GM18858 (cell line): ENCODE results near the gene TTBK2.

ENCODE experiments used
- ATAC-seq: cut with Tn5 transposase; IDR thresholded peaks from one replicate; pipeline ENCODE4 v1.9.1; 2021; ENCODE audit not compliant: unreplicated experiment

The TTBK2 gene

DNA sequence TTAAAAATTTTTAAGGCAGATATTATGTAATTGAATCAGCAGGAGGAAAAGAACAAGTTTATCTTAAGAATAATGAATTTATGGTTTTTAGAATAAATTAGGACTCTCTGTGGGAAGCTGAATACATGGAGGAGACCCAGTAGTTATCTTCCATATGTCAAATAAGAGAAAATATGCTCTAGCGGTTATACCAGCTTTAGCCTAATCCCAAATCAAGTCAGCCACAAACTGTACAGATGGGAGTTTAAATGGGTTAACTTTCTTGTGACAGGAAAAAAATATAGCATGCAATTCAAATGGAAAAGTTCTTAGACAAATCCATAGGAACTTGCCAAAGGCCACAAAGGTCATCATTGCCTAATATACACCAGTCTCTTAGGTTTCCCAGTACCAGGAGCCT is 84.3 kb downstream of the TTBK2 start:
- ATAC-seq = no peak

DNA sequence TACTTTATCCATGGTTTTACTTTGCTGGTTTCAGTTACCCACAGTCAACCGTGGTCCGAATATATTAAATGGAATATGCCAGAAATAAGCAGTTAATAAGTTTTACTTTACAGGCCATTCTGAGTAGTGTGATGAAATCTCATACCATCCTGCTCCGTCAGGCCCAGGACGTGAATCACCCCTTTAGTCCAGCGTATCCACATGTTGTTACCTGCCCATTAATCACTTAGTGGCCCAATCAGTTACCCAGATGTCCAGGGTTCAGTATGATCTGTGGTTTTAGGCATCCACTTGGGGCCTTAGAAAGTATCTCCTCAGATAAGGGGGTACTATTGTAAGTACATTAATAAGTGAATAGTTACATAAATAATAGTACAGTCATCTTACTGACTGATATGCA is 88.0 kb downstream of the TTBK2 start:
- no peak for ATAC-seq

DNA sequence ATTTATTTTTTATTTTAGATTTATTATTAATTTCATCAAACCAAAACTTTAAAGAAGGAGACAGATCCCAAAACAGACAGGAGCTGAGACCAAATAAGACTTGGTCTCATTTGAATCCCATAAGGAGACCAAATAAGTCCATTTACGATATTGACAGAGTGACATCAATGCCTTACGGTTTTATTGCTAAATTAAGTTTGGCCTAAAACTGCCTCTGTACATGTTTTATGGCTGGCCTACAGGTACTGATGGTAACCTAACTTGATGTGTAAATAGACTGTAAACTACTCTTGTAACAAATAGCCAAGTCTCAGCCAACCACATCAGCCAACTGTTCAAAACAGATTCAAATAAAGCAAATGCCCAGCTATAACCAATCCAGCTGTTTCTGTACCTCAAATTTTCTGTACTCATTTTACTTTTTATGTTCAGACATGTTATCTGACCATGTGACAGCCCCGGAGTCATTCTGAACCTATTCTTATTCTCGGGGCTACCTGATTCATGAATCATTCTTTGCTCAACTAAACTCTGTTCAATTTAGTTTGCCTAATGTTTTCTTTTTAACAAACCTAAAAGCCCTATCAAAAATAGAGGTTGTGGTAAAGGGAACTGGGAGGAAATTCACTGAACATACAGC is 94.2 kb downstream of the TTBK2 start:
- no peak for ATAC-seq

DNA sequence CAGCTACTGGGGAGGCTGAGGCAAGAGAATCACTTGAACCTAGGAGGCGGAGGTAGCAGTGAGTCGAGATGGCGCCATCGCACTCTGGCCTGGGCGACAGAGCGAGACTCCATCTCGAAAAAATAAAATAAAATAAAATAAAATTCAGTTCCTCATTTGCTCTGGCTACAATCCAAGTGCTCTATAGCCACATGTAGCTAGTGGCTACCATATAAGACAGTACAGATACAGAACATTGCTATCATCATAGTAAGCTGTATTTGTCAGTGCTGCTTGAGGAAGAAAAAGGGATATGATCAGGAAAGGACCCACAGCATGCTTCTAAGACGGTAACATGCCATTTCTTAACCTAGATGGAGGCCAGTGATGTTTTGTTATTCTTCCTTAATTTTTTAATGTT is 95.0 kb downstream of the TTBK2 start:
- ATAC-seq = no peak

DNA sequence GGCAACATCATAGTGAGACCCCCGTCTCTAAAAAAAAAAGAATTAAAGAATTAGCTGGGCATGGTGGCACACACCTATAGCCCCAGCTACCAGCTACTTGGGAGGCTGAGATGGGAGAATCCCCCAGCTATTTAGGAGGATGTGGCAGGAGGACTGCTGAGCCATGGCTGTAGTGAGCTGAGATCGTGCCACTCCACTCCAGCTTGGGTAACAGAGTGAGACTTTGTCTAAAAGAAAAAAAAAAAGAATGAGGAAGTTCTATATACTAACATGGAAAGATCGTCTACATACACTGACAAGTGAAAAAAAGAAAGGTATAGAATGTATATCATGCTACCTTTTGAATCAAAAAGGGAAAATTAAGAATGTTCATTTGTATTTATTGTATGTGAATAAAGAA is 99.8 kb downstream of the TTBK2 start:
- no peak for ATAC-seq

DNA sequence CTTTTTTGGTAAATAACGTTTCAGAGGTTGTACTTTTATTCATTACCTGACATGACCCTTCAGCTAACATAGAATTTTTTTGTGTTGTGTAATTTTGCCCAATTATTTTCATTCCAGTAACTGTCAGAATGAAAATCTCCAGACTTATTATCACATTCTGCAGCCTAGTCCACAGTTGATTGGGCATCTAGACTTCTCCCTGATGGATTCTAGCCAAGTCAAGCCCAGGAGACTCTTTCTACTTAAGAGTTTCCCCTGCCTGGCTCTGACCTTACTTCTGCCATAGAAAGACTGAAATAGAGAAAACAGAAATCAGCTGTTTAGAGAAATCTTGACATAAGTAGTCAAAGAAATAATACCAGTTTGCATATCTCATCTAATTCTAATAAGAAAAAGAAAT is 100.8 kb downstream of the TTBK2 start:
- ATAC-seq = no peak

DNA sequence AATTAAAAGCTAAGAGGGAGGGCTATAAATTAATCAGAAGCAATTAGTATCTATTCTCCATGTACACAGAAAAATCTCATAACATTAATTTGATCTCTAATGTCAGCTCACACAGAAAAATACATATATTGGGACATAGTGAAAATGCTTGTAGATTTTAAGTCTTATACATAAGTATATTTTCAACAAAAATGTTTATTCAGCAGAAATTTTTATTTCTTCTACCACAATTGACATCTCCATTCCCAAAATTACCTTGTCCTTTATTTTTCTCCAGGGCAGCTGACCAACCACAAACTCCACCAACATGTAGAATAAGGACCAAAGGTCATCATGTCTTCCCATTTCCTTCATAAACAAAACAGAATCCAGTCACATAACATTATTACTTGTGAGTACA is 109.1 kb downstream of the TTBK2 start:
- no peak for ATAC-seq

DNA sequence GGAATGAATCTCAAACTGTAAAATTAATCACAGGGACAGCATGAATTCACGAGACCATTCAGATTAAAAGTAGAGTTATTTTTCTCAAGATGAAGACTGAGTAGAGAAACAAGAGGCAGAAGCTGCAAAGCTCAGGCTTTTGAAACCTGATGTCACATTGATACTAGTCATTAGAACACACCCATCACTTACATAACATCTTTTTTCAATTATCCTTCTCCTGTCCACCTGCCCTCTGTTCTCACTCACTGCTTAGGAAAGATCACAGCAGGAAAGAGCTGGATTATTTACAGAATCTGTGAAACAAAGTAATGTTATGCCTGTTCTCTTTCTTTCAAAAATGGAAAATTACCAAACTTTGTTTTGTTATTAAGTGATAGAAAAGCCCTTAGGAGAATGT is 111.7 kb downstream of the TTBK2 start:
- ATAC-seq = no peak

DNA sequence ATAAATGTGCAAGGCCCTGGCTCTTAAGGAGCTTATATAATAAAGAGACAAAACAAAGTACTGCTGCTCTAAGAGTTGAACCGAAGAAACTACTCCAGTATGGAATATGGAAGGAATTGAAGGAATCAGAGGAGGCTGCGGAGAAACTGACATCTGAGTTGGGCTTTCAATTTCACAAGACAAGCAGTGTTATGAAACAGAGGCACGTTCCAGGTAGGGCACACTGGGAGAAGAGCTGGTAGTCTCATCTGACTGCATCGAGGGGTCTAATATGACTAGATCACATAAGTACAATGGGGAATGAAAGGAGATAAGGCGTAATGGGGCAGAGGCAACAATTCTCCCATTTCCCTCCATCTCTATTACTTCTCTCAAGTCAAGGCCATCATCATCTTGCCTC is 115.3 kb downstream of the TTBK2 start:
- ATAC-seq = no peak

DNA sequence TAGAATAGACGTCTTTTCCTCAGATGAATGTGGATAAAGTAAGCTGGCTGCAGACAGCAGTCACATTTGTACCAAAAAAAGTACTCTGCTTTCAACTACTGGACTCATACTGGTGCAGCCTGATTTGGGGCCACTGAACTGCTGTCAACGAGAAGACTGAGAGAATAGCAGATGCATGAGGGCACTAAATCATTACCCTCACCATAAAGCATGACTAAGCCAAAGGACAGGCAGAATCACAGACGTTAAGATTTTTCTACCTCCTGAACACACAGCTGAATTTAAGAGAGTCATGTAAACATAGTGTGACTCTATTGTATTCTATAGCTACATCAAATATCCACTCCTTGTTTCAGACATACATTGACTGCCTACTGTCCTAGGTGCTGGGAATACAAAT is 115.8 kb downstream of the TTBK2 start:
- no peak for ATAC-seq

DNA sequence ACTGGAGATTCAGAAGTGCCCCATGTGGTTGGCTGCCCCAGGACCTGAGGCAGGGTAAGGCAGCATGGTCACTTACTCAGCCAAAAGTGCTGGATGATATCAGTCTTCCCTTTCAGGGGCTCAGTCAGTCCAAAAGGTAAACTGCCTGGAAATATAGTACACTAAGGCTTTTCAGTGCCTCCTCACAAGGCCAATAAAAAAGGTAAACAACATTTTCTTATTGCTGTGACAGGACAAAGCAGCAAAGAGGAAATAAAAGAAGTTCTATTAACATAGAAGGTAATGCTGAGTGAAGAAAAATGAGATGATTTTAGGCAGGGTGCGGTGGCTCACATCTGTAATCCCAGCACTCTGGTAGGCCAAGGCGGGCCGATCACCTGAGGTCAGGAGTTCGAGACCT is 117.1 kb downstream of the TTBK2 start:
- ATAC-seq = no peak

DNA sequence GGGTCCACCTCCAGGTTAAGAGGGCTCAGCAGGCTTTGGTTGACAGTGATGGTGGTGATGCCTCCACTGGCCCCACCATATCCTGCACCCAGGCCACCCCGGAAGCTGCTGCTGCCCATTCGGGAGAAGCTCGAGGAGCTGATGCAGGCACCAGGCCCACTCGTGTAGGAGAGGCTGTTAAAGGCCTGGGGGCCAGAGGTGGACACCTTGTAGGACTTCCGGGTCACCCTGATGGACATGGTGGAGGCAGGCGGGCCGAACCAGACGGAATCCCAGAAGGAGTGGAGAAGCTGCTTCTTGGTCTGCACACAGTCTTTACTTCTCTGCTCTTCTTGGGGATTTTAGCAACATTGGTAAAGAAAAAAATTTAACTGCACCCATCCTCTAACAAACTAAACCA is 118.4 kb downstream of the TTBK2 start:
- ATAC-seq = no peak

DNA sequence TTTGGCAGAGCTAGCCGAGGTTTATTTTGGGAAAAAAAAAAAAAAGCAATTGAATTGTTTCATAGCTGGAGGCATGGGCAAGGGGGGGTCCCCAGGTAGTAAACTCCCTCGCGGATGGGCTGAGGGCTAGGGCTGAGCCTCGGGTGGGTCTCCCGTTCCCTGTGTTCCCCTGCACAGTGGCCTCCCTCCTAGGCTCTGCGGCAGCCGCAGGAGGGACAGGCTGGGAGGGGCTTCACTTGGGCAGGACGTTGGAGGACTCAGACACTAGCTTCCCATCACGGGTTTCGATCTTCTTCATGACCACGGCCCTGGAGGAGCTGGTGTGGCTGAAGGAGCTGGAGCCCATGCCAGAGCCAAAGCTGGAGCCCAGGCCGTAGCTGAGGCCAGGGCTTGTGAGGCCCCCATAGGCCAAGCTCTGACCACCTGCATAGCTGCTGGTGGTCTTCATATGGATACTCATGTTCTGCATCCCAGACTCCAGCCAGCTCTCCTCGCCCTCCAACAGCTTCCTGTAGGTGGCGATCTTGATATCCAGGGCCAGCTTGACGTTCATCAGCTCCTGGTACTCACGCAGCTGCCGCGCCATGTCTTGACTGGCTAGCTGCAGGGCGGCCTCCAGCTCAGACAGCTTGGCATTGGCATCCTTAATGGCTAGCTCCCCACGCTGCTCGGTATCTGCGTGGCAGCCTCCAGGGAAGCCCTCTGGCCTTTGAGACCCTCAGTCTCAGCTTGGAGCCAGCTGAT is 119.7 kb downstream of the TTBK2 start:
- ATAC-seq = no peak

DNA sequence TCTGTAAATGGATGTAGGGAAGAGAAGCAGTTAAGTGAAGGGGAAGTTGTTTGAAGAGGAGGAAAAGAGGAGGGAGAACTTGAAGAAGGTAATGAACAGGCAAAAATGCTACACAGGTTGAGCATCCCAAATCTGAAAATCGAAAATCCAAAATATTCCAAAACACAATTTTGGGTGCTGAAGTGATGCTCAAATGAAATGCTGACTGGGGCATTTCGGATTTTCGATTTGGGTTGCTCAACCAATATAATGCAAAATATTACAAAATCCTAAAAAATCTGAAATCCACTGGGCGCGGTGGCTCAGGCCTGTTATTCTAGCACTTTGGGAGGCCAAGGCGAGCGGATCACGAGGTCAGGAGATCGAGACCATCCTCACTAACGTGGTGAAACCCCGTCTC is 121.8 kb downstream of the TTBK2 start:
- no peak for ATAC-seq

DNA sequence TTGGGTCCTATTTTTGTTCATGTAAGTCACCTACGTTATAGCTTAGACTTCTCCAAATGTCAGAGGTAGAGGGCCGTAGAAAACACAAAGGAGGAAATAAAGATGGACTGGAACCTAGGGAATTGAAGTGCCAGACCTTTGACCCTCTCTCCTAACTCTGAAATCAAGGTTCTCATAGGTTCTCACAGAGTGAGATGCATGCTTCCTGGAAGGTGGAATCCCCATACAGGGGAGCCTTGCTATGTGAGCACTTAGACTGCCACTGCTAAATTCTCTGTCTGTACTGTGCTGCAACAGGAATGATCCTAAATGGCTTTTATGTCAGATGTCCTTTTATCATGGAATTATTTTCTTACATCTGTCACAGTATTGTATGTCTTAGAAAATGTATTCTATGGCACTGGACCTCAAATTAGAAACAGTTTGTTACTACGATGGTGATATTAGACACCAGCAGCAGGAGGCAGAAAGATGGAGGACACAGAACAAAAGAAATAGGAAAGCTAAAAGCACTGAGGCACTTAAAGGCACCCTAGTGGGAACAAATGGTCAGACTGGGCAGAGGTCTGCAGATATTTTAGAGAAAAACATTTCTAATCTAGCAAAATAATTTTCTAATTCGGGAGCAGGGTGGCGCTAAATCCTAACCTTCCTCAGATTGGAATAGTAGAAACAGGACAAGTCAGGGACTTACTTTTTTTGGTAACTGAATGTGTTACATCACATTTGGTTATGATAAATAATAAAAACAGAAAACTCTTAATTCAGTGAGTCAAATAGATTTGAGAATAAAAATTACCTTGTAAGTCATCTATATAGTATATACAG is 123.4 kb downstream of the TTBK2 start:
- ATAC-seq = no peak

DNA sequence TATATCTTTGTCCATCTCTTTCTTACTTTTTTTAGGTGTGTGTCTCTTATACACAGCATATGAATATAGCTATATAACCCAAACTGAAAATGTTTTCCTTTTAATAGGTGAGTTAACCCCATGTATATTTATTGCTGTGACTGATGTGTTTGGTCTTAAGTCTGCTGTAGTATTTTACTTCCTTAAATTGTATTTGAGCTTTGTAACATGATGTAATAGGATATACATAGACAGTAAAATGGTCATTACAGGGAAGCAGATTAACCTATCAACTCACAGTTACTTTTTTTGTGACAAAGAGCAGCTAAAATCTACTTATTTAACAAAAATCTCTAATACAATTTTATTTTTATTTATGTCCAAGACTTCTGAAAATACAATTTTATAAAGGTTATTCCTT is 131.9 kb downstream of the TTBK2 start:
- ATAC-seq = no peak

DNA sequence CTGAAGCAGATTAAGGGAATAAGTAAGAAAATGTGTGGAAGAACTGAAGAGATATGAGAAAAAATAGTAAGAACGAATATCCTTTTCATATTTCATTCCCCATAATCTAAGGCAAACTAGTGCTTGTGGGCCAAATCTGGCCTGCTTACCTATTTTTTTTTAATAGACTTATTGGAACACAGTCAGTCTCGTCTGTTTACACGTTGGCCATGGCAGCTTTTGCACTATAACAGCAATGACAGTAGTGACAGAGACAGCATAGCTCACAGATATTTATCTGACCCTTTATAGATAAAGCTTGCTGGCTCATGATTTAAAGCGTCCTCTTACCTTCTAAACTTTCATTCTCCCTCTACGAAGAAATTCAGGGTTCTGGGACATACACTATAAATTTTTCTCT is 133.6 kb downstream of the TTBK2 start:
- no peak for ATAC-seq

DNA sequence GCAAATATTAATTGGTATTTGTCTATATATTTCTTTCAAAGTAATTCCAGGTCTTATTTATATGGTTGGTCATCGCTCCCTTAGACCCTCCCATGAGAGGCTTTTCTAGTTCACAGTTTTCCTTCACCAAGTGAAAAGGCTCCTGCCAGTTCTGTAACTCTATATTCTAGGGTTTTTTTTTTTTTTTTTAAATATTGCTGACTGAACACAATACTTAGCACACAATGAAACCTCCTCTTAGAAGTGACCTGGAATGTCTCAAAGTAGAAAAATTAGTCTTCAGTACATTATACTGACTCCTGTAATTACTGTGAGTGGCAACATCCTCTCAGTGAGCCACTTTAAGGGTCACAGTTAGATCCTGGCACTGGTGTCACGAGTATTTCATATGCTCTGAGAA is 135.0 kb downstream of the TTBK2 start:
- no peak for ATAC-seq

DNA sequence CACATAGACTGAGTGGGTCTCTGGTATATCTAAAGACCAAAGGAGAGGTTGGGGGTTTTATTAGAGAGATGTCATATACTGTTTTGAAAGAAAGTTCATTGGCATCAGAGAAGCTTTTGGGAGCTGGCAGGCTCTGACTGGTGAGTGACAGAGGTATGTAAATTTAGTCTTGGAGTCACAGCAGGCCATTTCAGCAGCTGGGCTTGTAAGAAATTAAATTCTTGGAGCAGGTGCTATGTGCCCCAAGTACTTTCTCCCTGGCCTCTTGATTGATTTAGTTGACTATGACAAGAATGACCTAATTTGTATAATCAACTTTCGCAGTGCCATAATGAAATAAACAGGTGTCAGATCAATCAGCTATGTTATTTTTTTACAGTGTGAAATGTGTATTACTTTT is 135.9 kb downstream of the TTBK2 start:
- no peak for ATAC-seq

DNA sequence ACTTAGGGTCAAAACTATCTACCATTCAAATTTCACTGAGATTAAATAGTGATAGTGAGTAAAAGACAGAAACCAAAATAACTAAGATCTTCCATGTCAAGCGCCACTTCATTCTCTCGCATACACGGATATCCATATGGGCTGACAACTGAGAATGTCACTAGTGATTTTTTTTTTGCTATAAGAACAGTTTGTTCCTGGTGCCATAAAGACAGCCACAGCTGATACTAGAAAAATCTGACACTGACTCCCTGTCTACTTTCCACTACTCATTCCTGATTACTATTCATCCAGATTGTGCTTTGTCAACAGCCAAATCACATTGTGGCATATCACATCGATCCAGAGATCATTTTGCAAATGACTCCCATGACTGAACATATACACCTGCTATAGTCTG is 137.9 kb downstream of the TTBK2 start:
- no peak for ATAC-seq

DNA sequence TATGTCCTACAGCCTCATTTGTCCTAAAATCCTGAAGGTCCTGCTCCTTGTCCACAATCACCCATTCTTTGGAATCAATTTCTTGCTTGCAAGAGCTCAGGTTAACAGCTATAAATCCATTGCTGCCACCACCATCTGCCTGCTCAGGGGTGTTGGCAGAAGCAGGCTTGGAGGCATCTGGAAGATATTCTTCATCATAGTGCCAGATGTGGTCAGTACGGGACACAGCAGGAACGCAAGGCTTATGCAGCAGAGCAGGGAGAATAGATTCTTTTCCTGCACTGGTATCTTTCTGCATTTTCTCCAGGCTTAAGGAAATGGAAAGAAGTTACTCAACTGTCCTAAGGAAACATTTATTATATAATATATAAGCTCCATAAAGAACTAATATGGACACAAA is 145.2 kb downstream of the TTBK2 start:
- no peak for ATAC-seq

DNA sequence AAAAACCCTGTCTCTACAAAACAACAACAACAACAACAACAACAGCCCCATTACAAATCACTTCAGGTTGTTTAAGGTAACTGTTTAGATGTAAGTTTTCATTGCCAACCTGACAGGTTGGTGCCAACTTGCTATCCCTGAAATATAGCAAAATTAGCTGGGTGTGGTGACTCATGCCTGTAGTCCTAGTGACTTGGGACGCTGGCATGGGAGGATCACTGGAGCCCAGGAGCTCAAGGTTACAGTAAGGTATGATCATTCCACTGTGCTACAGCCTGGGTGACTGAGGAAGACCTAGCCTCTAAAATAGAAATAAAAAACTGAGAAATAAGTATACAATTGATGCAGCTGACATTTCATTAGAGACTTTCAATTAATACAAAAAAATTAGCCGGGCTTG is 147.7 kb downstream of the TTBK2 start:
- no peak for ATAC-seq
